ENCODE measurements around the gene CACNA2D1.

Gene CACNA2D1

GRCh38 chr7:81908220-81908619 is 535.4 kb downstream of the CACNA2D1 start:
- TF ChIP-seq, protein P1, sequence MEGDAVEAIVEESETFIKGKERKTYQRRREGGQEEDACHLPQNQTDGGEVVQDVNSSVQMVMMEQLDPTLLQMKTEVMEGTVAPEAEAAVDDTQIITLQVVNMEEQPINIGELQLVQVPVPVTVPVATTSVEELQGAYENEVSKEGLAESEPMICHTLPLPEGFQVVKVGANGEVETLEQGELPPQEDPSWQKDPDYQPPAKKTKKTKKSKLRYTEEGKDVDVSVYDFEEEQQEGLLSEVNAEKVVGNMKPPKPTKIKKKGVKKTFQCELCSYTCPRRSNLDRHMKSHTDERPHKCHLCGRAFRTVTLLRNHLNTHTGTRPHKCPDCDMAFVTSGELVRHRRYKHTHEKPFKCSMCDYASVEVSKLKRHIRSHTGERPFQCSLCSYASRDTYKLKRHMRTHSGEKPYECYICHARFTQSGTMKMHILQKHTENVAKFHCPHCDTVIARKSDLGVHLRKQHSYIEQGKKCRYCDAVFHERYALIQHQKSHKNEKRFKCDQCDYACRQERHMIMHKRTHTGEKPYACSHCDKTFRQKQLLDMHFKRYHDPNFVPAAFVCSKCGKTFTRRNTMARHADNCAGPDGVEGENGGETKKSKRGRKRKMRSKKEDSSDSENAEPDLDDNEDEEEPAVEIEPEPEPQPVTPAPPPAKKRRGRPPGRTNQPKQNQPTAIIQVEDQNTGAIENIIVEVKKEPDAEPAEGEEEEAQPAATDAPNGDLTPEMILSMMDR (IDR thresholded peaks at IDR 0.05) = no peak

DNA sequence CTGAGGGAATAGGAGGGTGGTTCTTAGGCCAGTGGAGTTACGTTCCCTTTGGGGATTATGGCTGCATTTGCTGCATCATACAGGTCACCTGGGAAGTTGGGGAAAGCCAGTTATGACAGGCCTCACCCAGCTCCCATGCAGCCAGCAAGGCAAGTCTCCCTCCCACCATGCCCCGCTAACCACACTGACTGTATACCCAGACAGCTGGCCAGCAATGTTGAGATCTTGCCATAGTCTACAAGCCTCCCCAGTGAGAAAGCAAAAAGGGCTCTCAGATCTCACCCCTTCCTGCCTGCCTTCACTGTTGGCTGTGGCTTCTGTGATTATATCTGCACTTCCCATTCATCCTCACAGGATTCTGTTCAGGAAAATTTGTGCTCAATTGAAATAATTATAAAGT is 540.5 kb downstream of the CACNA2D1 start:
- TF ChIP-seq, protein P1 (IDR thresholded peaks at IDR 0.05) = no peak

DNA sequence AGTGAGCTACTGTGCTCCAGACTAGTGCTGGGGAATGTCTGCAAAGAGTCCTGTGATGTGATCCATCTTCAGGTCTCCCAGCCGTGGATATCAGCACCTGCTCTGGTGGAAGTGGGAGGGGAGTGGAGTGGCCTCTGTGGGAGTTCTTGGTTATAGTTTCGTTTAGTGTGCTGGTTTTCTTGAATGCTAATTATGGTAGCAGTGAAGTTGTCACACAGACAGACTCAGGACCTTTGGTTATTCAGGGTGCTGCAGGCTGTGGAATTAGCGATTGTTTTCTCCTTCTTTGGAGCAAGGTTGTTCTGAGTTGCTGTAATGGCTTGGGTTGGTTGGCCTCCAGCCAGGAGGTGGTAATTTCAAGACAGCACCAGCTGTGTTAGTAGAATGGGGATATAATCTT is 541.0 kb downstream of the CACNA2D1 start:
- TF ChIP-seq, protein P1 (IDR thresholded peaks at IDR 0.05) = no peak

Data from LNCAP (cell line).